K562 (cell line): ENCODE data around the gene DAG1.

Source experiments
- DPF2 ChIP-seq: fragments of 450-650 bp; IDR thresholded peaks from 2 replicates; pipeline ENCODE4 v1.6.1; 2016
- E2F5 ChIP-seq: sonication (generic); formaldehyde crosslinking; IDR thresholded peaks from 2 replicates; pipeline ENCODE4 v1.8.0; 2022; ENCODE audit warnings: mild to moderate bottlenecking, missing genetic modification reagents
- EZH2 ChIP-seq: IDR thresholded peaks from 2 replicates; pipeline ENCODE4 v1.6.1; 2012; ENCODE audit warnings: low read depth, mild to moderate bottlenecking, inconsistent platforms, low read length, borderline replicate concordance
- HDAC2 ChIP-seq: fragments of 450-650 bp; IDR thresholded peaks from 2 replicates; pipeline ENCODE4 v1.6.1; 2016; ENCODE audit warnings: mild to moderate bottlenecking
- THAP7 ChIP-seq: fragments of 250-450 bp; sonication (Bioruptor Pico); IDR thresholded peaks from 2 replicates; pipeline ENCODE4 v1.5.0; 2021

DNA sequence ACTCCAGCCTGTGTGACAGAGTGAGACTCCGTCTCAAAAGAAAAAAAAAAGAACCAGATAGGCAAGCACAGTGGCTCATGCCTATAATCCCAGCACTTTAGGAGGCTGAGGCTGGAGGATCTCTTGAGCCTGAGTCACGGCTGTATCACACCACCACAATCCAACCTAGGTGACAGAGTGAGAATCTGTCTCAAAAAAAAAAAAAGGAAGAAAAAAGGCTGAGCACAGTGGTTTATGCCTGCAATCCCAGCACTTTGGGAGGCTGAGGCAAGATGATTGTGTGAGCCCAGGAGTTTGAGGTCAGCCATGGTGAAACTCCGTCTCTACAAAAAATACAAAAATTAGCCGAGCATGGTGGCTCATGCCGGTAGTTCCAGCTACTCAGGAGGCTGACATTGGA, 35.3 kb upstream of the DAG1 start:
- TF ChIP-seq HDAC2: no peak
- no peak for TF ChIP-seq THAP7 (CRISPR knock-in tag)
- no peak for TF ChIP-seq E2F5 (CRISPR knock-in tag)
- no peak for TF ChIP-seq DPF2
- no peak for TF ChIP-seq EZH2
